NCI-H748 treated with DMSO at 0.1 percent for 48 hours (cell line): ENCODE results near the gene PPP1R9B.
A peak's percentile ranks its signal among the peaks of the same experiment; 100 is the strongest.

Experiments used
- DNase-seq: peaks from one replicate; lab custom pipeline; 2025; lab: John Stamatoyannopoulos, UW

Gene PPP1R9B

GRCh38 chr17:50090971-50091917, 59.2 kb downstream of the PPP1R9B start:
- DNase-seq: no peak

GRCh38 chr17:50090071-50090470, 60.4 kb downstream of the PPP1R9B start:
- DNase-seq: no peak

GRCh38 chr17:50088952-50089825, 61.3 kb downstream of the PPP1R9B start:
- no peak for DNase-seq

- DNase-seq: no peak
Observed at GRCh38 chr17:50087912-50088405, 62.5 kb downstream of the PPP1R9B start.

- DNase-seq: peak; percentile 50
Observed at GRCh38 chr17:50087246-50087911, 63.1 kb downstream of the PPP1R9B start.
